Mesothelial cell of epicardium (in vitro differentiated cells): ENCODE results near the gene INCENP. TPM values are rescaled to one million over a fixed set of nuclear protein-coding genes. Genes with fewer than 3 reads are reported as not detected.

Experiments
- DNase-seq, 2 experiments: peaks; one replicate each; pipeline ENCODE4 v3.0.0; 2021; ENCODE audit warnings: low spot score in 2 of 2; ENCODE audit not compliant: unreplicated experiment in 2 of 2
- H3K27ac Mint-ChIP-seq: 2 replicates; pipeline ENCODE4 v1.8.0; 2021; ENCODE audit warnings: mixed read lengths
- H3K27me3 Mint-ChIP-seq: 2 replicates; pipeline ENCODE4 v1.8.0; 2021; ENCODE audit warnings: low read depth, mixed read lengths
- H3K36me3 Mint-ChIP-seq: 2 replicates; pipeline ENCODE4 v1.8.0; 2021; ENCODE audit warnings: mixed read lengths
- H3K4me1 Mint-ChIP-seq: 2 replicates; pipeline ENCODE4 v1.8.0; 2021; ENCODE audit warnings: mixed read lengths
- H3K4me3 Mint-ChIP-seq: 2 replicates; pipeline ENCODE4 v1.8.0; 2021; ENCODE audit warnings: mild to moderate bottlenecking, moderate library complexity, mixed read lengths
- H3K9me3 Mint-ChIP-seq: 2 replicates; pipeline ENCODE4 v1.8.0; 2021; ENCODE audit warnings: mixed read lengths
- CTCF ChIP-seq: fragments of 200-600 bp; sonication (generic); IDR thresholded peaks from one replicate; pipeline ENCODE4 v1.5.0; 2021; ENCODE audit warnings: antibody characterized with exemption; ENCODE audit not compliant: unreplicated experiment
- total RNA-seq: library from RNA; stranded (reverse); gene quantifications from 3 replicates; pipeline ENCODE4 v1.2.1, GENCODE V29; 2021

INCENP gene
- total RNA-seq, 1 donor from 2014 or later: 50.9 TPM

- Mint-ChIP-seq H3K4me1 (no peaks in the 10 kb centered on the region), H3K4me3 (no peak overlapping the region), H3K27ac (no peak overlapping the region), H3K27me3 (no peaks in the 10 kb centered on the region), H3K36me3 (peaks cover 26% of the 10 kb centered on the region), H3K9me3 (no peaks in the 10 kb centered on the region)
- DNase-seq: no peak
- TF ChIP-seq CTCF: no peak
Measured at GRCh38 chr11:62144641-62145255, 20.9 kb downstream of the INCENP start.

DNA sequence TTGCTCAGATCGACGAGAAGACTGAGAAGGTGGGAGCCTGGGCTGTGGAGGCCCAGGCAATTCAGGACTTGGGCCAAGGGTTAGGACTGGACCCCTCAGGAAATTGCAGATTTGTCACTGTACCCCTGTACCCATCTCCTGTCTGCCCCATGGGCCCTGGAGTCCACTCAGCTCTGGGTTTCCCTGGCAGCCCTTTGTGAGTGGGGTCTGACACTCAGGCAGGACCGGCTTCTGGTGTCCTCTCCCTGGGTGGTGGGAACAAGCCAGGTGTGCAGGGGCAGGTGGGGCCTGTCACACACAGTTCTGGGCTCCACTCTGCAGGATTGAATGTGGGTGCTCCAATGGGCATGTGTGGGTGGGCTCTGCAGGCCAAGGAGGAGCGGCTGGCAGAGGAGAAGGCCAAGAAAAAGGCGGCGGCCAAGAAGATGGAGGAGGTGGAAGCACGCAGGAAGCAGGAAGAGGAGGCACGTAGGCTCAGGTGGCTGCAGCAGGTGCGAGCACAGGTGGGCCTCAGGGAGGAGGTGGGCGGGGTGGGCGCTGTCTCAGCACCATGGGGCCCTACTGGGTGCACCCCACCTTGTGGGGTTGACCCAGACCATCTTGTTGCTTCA is 21.6 kb downstream of the INCENP start:
- no peak for TF ChIP-seq CTCF
- Mint-ChIP-seq H3K4me1 (no peaks in the 10 kb centered on the region), H3K27ac (no peak overlapping the region), H3K27me3 (no peaks in the 10 kb centered on the region), H3K36me3 (peaks cover 29% of the 10 kb centered on the region), H3K4me3 (no peak overlapping the region), H3K9me3 (no peaks in the 10 kb centered on the region)
- DNase-seq: peak in 1 of 2 experiments; percentile 13

DNA sequence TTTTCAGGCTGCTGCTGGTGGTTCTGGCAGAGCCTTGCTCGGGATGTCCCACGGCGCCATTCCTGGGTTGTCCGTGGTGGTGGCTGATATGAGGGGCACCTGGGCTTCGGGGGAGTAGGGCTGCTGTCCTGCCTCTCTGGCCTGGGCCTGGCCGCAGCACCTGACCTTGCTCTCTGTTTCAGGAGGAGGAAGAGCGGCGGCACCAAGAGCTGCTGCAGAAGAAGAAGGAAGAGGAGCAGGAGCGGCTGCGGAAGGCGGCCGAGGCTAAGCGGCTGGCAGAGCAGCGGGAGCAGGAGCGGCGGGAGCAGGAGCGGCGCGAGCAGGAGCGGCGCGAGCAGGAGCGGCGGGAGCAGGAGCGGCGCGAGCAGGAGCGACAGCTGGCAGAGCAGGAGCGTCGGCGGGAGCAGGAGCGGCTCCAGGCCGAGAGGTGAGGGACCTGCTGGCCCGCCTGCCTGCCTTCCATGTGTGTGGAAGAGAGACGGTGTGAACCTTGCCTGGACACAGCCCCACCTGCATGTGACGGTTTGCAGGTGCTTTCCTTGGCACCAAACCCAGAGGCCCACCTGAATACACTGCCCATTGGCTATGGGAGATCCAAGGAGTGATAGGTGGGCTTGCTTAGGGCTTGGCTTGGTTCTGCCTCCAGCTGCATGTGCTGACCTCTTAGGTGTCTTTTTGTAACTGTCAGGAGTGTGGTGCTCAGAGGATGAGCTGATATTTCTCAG is 22.8 kb downstream of the INCENP start:
- Mint-ChIP-seq H3K4me1 (no peaks in the 10 kb centered on the region), H3K36me3 (peaks cover 38% of the 10 kb centered on the region), H3K9me3 (no peaks in the 10 kb centered on the region), H3K27me3 (no peaks in the 10 kb centered on the region), H3K4me3 (no peak overlapping the region), H3K27ac (no peak overlapping the region)
- peak in 1 of 2 experiments; percentile 10 for DNase-seq
- TF ChIP-seq CTCF: no peak

DNA sequence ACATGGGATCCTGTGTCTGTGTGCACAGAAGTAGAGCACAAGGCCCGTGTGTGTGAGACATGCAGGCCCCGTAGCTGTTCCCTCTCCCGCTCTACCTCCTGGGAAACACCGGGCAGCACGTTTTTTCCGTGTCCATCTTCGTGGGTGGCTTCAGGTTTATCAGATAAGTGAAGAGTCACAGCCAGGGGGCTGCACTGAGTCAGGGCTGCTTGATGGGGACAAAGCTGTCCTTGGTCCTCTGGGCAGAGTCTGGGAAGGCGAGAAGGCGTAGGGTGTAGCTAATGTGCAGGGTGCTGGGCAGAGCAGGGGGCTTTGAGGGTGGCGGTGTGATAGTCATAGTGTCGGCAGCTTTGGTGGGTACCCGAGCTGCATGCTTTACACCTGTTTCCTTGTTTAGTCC is 23.7 kb downstream of the INCENP start:
- Mint-ChIP-seq H3K4me1 (no peaks in the 10 kb centered on the region), H3K9me3 (no peaks in the 10 kb centered on the region), H3K4me3 (no peak overlapping the region), H3K27me3 (no peaks in the 10 kb centered on the region), H3K27ac (no peak overlapping the region), H3K36me3 (peaks cover 43% of the 10 kb centered on the region)
- TF ChIP-seq CTCF: no peak
- DNase-seq: no peak

- no peaks in the 10 kb centered on the region for H3K27me3 Mint-ChIP-seq
- TF ChIP-seq CTCF: no peak
- no peak overlapping the region for H3K27ac Mint-ChIP-seq
- peaks cover 47% of the 10 kb centered on the region for H3K36me3 Mint-ChIP-seq
- H3K4me3 Mint-ChIP-seq: no peak overlapping the region
- no peaks in the 10 kb centered on the region for H3K4me1 Mint-ChIP-seq
- no peak for DNase-seq
- H3K9me3 Mint-ChIP-seq: no peaks in the 10 kb centered on the region
Measured at GRCh38 chr11:62148271-62148980, 24.6 kb downstream of the INCENP start.
